SKM-1 (cell line): ENCODE data around the gene EEFSEC.

Experiments
- DNase-seq: peaks from one replicate; lab custom pipeline; 2025; ENCODE audit not compliant: unreplicated experiment; lab: John Stamatoyannopoulos, UW

Gene EEFSEC

DNA sequence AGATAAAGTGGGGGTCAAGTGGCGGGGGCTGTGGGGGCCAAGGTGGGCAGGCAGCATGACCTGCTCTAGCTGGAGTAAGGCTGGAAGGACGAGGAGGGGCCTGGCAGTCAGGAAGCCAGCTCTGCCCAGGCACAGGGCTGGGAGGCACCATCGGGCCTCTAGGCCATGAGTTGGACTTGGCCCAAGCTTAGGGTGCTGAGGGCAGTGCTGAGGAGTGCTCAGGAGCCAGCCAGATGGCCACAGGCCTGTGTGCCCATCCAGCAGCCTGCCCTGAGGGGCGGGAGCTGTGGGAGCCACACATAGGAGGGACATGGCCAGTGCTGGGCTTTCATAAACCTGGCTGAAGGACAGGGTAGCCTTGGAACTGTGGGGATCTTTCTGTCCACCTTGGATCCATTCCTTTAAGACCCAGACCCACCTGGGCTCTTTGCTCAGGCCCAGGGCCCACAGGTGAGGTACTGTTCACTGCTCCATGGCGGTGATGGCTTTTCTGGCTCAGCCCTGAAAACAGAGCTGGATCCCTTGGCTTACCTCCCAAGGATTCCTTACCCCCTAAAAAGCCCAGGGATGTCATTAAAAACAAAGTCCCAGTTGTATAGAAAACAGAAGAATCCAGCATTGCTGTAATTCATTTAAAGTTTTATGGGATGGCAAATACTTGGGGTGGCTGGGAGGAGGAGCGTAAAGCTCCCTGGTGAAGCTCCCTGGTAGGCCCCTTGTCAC lies 176.4 kb downstream of the EEFSEC start:
- no peak for DNase-seq

DNA sequence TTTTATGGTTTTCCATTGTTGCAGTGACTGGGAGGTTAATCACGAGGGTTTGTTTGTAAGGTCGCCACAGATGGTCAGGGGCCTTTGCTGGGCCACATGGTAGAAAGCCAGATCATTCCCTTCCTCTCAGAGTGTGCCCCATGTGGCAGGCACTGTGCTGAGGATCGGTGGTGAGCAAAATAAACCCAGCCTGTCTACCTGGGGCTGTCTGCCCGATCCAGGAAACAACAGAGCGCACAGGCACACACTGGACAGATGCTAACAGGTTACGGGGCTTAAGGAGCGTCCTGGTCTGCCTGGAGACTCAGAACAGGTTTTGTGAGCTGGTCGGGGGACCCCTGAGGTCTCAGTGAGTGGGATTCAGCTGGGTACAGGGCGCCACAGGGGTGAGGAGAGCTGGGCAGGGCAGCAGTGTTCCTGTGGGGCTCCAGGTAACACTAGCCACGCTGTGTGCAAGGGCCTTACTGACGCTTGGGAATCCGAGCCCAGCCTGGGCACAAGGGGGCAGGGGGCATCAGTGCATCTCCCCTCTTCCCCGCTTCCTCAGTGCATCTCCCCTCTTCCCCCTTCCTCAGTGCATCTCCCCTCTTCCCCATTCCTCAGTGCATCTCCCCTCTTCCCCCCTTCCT lies 177.0 kb downstream of the EEFSEC start:
- DNase-seq: no peak

- DNase-seq: no peak
These were observed 180.9 kb downstream of the EEFSEC start for GRCh38 chr3:128334086-128334645.

GRCh38 chr3:128334766-128335165 lies 181.5 kb downstream of the EEFSEC start:
- DNase-seq: no peak

GRCh38 chr3:128335621-128336296 lies 182.5 kb downstream of the EEFSEC start:
- DNase-seq: no peak

GRCh38 chr3:128336337-128337156 lies 183.3 kb downstream of the EEFSEC start:
- no peak for DNase-seq

DNA sequence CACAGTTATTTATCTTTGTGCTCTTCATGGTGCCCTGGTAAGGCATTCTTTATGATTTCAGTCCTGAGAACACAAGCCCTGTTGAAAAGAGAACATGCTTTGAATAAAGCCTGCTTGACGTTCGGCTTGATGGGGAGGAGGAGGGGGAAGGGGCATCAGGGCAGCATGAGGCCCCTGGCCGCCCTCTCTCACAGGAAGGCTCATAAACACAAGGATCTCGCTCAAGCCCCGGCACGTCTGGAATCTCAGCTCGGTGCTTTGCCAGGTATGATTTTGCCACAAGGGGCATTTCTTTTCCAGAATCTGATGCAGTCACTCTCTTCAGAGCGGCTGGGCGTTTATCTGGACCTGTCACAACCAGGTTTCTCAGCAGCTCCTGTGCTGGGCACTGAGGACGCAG lies 184.0 kb downstream of the EEFSEC start:
- no peak for DNase-seq

GRCh38 chr3:128338536-128339330 lies 185.5 kb downstream of the EEFSEC start:
- DNase-seq: no peak

DNA sequence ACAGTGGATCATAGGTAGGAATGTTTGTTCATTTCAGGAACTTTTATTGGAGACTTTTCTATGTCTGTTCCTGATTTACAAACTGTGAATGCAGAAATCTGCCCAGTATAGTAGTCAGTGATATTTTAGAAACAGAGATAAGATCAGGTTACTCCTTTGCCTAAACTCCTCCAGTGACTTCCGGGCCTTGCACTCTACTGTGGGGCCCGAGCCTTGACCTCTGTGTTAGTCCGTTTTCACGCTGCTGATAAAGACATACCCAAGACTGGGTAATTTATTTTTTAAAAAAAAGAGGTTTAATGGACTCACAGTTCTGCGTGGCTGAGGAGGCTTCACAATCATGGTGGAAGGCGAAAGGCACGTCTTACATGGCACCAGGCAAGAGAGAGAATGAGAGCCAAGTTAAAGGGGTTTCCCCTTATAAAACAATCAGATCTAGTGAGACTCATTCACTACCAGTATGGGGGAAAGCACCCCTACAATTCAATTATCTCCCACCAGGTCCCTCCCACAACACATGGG lies 186.3 kb downstream of the EEFSEC start:
- no peak for DNase-seq

DNA sequence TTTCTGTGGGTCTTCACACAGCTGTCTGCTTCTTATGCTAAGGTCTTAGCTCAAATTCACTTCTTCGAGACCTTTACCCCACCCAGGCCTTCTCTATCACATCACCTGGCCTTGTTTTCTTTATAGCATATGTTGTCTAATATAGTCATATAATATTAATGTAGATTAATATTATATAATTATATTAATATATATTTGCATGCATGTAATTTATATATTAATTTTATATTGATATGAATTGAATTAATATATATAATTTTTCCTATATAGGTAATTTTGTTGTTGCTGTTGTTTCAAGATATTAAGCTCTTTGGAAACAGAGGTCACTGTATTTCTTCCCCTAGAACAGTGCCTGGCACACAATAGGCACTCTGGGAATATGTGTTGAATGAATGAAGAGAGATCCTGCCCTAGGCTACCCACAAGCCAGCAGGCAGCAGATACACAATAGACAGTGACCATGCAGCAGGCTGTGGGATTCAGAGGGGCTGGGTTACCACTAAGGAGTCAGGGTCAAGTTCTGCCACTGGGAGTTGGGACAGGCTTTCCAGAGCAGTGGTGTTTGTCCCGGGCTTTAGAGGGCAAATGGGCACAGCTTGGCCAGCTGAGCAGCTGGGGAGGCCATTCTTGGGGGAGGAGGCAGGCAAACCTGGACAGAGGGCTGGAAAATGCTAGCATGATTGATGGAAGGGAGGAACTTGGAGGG lies 187.1 kb downstream of the EEFSEC start:
- DNase-seq: no peak

DNA sequence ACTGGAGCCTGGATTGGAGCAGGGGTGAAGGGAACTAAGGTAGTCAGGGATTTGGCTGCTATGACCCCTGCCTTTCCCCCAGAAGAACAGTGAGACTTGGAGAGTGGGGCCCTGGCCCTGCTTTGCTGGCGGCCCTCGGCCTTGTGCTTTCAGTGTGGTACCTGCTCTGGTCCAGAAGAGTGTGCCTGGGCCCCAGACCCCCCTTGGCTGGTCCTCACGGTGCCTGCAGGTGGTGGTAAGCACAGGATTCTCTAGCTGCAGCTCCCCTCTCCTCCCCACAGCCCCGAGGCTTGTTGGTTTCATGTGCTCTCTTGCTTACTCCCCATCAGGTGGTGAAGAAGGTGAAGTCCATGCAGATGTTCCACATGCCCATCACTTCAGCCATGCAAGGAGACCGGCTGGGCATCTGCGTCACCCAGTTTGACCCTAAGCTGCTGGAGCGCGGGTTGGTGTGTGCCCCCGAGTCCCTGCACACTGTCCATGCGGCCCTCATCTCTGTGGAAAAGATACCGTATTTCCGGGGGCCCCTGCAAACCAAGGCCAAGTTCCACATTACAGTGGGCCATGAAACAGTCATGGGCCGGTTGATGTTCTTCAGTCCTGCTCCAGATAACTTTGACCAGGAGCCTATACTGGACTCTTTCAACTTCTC lies 187.7 kb downstream of the EEFSEC start:
- no peak for DNase-seq

DNA sequence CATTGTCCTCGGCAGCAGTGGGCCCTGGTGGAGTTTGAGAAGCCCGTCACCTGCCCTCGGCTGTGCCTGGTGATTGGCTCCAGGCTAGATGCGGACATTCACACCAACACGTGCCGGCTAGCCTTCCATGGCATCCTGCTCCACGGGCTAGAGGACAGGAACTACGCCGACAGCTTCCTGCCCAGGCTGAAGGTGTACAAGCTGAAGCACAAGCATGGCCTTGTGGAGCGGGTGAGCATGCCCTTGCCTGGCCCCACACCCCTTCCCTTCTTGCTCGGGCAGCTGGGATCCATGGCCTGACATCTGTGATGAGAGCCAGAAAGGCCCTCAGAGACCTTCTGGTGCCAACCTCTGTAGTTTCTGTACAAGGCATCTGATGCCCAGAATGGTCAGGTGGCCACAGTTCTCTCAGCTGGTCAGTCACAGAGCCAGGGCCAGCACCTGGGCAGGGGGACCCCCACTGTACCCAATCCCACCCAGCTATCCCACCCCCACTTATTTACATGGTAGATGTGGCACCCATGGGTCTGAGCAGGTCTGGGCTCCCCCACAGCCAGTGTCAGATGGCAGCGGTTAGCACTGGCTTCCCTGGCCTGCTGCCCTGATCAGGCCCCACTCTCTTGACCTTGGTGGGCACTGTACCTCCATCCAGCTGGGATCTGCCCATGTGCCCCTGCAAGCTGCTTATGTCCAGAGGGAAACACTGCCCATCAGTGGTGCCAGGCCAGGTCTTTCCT lies 188.5 kb downstream of the EEFSEC start:
- DNase-seq: no peak

DNA sequence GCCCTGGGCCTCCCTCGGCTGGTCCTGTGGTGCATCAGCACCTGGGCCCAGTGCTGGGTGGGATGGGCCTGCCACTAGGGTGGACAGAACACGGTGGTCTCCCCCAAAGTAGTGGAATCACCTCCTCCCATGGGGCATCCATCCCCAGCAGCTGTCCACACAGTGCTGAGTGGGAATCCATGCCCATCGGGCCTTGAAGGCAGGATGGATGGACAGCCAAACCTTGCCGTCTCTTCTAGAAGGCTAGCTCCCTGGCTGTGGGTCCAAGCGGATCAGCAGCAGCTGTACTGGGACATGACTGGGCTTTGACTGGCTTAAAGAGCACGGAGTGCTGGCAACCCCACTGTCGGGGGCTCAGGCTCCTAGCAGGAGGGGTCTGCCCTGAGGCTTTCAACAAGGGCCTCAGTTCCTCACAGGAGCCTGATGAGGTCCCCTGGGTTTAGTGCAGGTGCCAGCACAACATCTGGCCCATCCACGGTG lies 189.5 kb downstream of the EEFSEC start:
- no peak for DNase-seq

DNA sequence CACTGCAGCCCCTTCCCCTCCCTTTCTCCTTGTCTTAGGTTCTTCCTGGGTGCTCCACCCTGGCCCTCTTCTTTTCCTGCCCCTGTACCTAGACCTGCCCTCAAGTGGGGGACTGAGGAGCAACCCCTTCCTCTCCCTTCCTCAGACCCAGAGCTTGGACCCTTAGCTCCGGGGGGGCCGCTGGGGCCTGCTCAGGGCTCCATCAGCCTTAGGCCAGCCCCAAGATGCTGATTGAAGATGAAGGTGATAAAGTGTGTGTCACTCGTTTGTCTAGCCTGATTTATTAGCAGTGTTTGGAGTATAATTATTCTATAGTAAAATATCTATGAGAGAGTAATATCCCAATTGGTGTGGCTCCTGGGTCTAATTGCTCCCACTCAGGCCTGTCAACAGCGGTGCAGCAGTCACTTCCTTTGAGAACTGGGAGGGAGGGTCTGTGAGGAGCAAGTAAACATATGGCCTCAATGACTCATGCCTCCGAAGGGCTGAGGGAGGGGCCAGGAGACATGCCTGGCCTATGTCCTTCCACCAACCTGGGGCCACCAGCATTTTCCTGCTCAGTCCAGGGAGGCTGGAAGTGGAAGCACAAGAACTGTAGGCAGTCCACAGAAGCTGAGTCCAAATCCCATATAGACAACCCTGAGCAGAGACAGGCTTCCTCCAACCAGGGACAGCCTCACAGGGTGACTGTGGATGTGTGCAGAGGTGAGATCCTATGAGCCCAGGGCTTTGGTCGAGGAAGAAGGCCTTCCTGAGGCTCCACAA lies 190.2 kb downstream of the EEFSEC start:
- DNase-seq: no peak

DNA sequence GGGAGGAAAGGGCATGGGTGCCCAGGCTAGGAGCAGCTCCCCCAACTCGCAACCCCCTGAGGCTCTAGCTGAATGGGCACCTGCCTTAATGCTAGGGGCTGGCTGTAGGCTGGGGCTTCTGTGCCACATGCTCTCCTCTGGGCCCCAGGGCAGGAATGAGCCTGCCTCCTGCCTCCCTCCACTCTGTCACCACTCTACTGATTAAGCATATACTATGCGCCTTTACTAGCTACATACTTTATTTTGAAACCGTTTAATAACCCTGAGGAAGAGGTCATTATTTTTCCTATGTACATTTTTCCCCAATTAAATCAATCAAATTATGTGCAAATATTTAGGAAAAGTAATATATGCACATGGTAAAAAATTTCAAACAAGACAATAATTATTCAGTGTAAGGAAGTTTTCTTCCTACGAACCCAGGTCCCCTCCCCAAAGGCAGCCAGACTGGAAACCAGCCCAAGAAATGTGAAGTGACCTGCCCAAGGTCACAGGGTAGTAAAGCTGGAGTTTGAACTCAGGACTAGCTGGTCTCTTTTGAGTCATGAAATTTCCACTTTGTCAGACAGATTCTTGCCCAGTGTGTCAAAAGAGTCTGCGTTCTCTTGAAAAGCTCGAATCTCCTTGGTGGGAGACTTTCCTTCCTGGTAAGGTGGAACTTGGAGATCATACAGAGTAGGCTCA lies 190.9 kb downstream of the EEFSEC start:
- no peak for DNase-seq

DNA sequence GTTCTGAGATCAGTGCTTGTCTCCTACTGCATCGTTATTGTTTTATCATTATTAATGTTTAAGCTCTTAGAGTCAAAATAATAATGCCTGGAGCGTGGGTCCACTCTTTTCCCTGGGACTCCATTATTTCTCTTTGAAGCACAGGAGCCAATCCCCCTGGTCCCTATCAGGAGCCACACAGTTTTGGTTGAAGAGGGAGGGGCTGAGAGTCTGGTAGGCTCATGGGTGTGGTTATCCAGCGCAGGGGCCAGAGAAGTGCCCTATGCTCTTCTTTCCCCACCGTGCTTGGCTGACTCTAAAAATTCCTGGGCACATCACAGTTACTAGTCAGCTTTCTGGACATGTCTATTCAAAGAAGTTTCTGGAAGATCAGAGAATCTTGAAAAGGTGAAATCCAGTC lies 191.9 kb downstream of the EEFSEC start:
- no peak for DNase-seq

- no peak for DNase-seq
These were observed 193.3 kb downstream of the EEFSEC start for GRCh38 chr3:128346562-128346961.
